ENCODE results near the gene PGM3. TPM values are rescaled to one million over a fixed set of nuclear protein-coding genes. Genes with fewer than 3 reads are reported as not detected.

PGM3 gene
- total and polyA plus RNA-seq, 2 donors (not counting 3 experiments of a cell fraction or from before 2014, with no cell fraction given): 19.8 to 70.7 TPM

DNA sequence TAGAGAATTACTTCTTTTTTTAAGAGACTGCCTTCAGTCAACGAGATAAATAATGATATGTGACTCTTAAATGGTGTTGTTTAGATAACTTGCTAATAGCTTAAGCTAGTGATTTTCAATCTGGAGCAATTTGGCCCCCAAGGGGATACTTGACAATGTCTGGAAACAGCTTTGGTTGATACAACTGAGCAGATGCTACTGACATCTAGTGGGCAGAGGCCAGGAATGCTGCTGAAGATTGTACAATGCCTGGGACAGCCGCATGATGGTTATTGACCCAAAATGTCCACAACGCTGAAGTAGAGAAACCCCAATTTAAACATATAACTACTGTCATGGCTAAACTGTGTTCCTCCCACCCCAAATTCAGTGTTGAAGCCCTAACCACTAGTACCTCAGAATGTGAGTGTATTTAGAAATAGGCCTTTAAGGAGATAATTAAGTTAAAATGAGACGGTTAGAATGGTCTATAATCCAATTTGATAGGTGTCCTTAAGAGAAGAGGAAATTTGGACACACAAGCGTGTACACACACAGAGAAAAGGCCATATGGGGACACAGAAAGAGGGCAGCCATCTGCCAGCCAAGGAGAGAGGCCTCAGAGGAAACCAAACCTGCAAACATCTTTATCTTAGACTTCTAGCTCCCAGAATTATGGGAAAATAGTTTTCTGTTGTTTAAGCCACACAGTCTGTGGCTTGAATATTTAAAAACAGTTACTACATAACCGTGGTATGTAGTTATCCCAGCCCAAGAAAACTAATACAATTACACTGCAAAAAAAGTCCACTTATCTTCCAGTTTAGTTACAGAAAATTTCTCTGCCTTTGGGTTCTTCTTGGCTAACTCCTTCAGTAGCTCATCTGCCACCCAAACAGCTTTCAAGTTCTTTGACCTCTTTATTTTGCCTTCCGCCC is 22.3 kb upstream of the PGM3 start:
- no peak overlapping the region for H3K9ac ChIP-seq (replicated peaks; ENCODE audit: extremely low read depth, insufficient read depth, low read length)
- H3K9me3 ChIP-seq (replicated peaks; ENCODE audit: control insufficient read depth, insufficient read depth, low read length): no peaks in the 10 kb centered on the region
- no peaks in the 10 kb centered on the region for H3K9me1 ChIP-seq (replicated peaks; ENCODE audit: control insufficient read depth, extremely low read depth, insufficient read depth, low read length)
- no peak overlapping the region for H2AFZ ChIP-seq (ENCODE audit: low read depth, low read length)
- BruUV-seq (replicated peaks): no TSS peak
- intact Hi-C loops (cut with micrococcal nuclease): loop anchor here (1.0 to 2.0 kb wide), 4 partner anchors 22 to 148 kb away; partner anchors contain the start of genes DOP1A, PGM3 and RWDD2A
- no peaks in the 10 kb centered on the region for H3K27me3 ChIP-seq (ENCODE audit: control insufficient read depth in 2 of 2, insufficient read depth in 2 of 2, low read length in 2 of 2)
- no peaks in the 10 kb centered on the region for H3K79me2 ChIP-seq (ENCODE audit: control insufficient read depth, insufficient read depth, low read length)
- FAIRE-seq: peak; percentile 88
- ChIA-PET CTCF (interaction anchor here (0.6 to 13.1 kb wide), 38 partner anchors 11 to 945 kb away, joined by 3 to 431 read pairs (median 5); partner anchors contain the start of genes DOP1A, PGM3, PRSS35 and RWDD2A), POLR2A (interaction anchor here (0.6 kb wide), 1 partner anchor 17 kb away, joined by 3 read pairs; no protein-coding TSS in a partner anchor)
- no peak for TF ChIP-seq POLR2AphosphoS5 (IDR thresholded peaks at IDR 0.05; ENCODE audit: insufficient read depth, low read depth, low read length)
- TF ChIP-seq, protein P1, sequence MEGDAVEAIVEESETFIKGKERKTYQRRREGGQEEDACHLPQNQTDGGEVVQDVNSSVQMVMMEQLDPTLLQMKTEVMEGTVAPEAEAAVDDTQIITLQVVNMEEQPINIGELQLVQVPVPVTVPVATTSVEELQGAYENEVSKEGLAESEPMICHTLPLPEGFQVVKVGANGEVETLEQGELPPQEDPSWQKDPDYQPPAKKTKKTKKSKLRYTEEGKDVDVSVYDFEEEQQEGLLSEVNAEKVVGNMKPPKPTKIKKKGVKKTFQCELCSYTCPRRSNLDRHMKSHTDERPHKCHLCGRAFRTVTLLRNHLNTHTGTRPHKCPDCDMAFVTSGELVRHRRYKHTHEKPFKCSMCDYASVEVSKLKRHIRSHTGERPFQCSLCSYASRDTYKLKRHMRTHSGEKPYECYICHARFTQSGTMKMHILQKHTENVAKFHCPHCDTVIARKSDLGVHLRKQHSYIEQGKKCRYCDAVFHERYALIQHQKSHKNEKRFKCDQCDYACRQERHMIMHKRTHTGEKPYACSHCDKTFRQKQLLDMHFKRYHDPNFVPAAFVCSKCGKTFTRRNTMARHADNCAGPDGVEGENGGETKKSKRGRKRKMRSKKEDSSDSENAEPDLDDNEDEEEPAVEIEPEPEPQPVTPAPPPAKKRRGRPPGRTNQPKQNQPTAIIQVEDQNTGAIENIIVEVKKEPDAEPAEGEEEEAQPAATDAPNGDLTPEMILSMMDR (IDR thresholded peaks at IDR 0.05; ENCODE audit: extremely low read depth in 1 of 2, insufficient read depth in 1 of 2, low read depth in 1 of 2, low read length in 2 of 2): peak; percentile 82 to 83
- H3K4me1 ChIP-seq (ENCODE audit: control insufficient read depth, extremely low read depth, insufficient read depth, low read length): no peaks in the 10 kb centered on the region
- H3K27ac ChIP-seq (ENCODE audit: insufficient read depth, low read depth, low read length): no peak overlapping the region
- H3K4me2 ChIP-seq (ENCODE audit: insufficient read depth, low read length): no peak overlapping the region
- no peaks in the 10 kb centered on the region for H4K20me1 ChIP-seq (replicated peaks; ENCODE audit: control insufficient read depth, extremely low read depth, insufficient read depth, low read length)
- dilution Hi-C loops (cut with MboI; ENCODE audit: extremely low pct_ligation_motif_present, low sequenced_read_pairs): loop anchor here (25.0 kb wide), 1 partner anchor 297 kb away; the partner anchor contains the start of gene PRSS35
- DNase-seq (ENCODE audit: low read depth, low spot score): peak; percentile 82
- no peaks in the 10 kb centered on the region for H3K36me3 ChIP-seq (ENCODE audit: control insufficient read depth in 2 of 2, extremely low read depth in 1 of 2, insufficient read depth in 2 of 2, low read length in 2 of 2)
- H3K4me3 ChIP-seq (replicated peaks in 1 of 3; ENCODE audit: insufficient read depth in 1 of 3, low read depth in 1 of 3, low read length in 3 of 3): no peak overlapping the region

DNA sequence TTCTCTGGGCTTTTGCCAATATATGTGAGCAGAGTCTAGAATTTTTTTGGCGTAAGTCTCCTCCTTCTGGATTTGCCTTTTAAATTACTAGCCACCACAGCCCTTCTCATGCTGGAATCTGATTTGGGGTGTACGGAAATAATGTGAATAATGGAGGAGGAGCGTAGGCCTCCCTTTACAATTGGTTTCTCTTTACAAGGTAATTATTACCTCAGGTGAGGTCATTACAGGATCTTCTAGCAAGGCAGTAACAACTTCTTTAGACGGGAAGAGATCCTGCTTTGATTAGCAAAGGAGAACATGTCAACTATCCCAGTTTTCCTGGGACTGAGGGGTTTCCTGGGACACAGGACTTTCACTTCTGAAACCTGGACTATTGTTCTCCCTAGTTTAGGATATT is 9.0 kb upstream of the PGM3 start:
- no peaks in the 10 kb centered on the region for H3K27me3 ChIP-seq (ENCODE audit: control insufficient read depth in 2 of 2, insufficient read depth in 2 of 2, low read length in 2 of 2)
- no peaks in the 10 kb centered on the region for H3K79me2 ChIP-seq (ENCODE audit: control insufficient read depth, insufficient read depth, low read length)
- ChIA-PET CTCF (no interaction called here), POLR2A (no interaction called here)
- TF ChIP-seq, protein P2, sequence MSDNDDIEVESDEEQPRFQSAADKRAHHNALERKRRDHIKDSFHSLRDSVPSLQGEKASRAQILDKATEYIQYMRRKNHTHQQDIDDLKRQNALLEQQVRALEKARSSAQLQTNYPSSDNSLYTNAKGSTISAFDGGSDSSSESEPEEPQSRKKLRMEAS (IDR thresholded peaks at IDR 0.05; ENCODE audit: insufficient read depth, insufficient read length): no peak
- TF ChIP-seq MYC (IDR thresholded peaks at IDR 0.05; ENCODE audit: low read depth, low read length) (no peak), POLR2A (IDR thresholded peaks at IDR 0.05; ENCODE audit: low read depth, low read length) (no peak), GATA2 (IDR thresholded peaks at IDR 0.05; ENCODE audit: insufficient read depth, insufficient read length, low read depth, low read length) (no peak), JUN (IDR thresholded peaks at IDR 0.05; ENCODE audit: borderline replicate concordance, insufficient read depth, insufficient read length, low read depth) (no peak), FOS (IDR thresholded peaks at IDR 0.05; ENCODE audit: borderline replicate concordance, insufficient read depth, low read length) (no peak), EZH2 (IDR thresholded peaks at IDR 0.05; ENCODE audit: borderline replicate concordance, low read depth, low read length, severe bottlenecking) (no peak), POLR2AphosphoS5 (IDR thresholded peaks at IDR 0.05; ENCODE audit: insufficient read depth, low read depth, low read length) (no peak)
- TF ChIP-seq, protein P1 (IDR thresholded peaks at IDR 0.05; ENCODE audit: extremely low read depth in 1 of 2, insufficient read depth in 1 of 2, low read depth in 1 of 2, low read length in 2 of 2): no peak
- no peak overlapping the region for H3K9ac ChIP-seq (replicated peaks; ENCODE audit: extremely low read depth, insufficient read depth, low read length)
- FAIRE-seq (no peak), DNase-seq (ENCODE audit: low read depth, low spot score) (no peak)
- no peak overlapping the region for H2AFZ ChIP-seq (ENCODE audit: low read depth, low read length)
- no peak overlapping the region for H3K4me2 ChIP-seq (ENCODE audit: insufficient read depth, low read length)
- dilution Hi-C loops (cut with MboI; ENCODE audit: extremely low pct_ligation_motif_present, low sequenced_read_pairs): loop anchor here (25.0 kb wide), 1 partner anchor 310 kb away; the partner anchor contains the start of gene PRSS35
- H3K36me3 ChIP-seq (ENCODE audit: control insufficient read depth in 2 of 2, extremely low read depth in 1 of 2, insufficient read depth in 2 of 2, low read length in 2 of 2): no peaks in the 10 kb centered on the region
- H3K9me1 ChIP-seq (replicated peaks; ENCODE audit: control insufficient read depth, extremely low read depth, insufficient read depth, low read length): no peaks in the 10 kb centered on the region
- BruUV-seq (replicated peaks): no TSS peak
- H3K4me1 ChIP-seq (ENCODE audit: control insufficient read depth, extremely low read depth, insufficient read depth, low read length): peaks cover 26% of the 10 kb centered on the region
- H3K27ac ChIP-seq (ENCODE audit: insufficient read depth, low read depth, low read length): no peak overlapping the region
- no peaks in the 10 kb centered on the region for H4K20me1 ChIP-seq (replicated peaks; ENCODE audit: control insufficient read depth, extremely low read depth, insufficient read depth, low read length)
- H3K9me3 ChIP-seq (replicated peaks; ENCODE audit: control insufficient read depth, insufficient read depth, low read length): no peaks in the 10 kb centered on the region
- no peak overlapping the region for H3K4me3 ChIP-seq (replicated peaks in 1 of 3; ENCODE audit: insufficient read depth in 1 of 3, low read depth in 1 of 3, low read length in 3 of 3)
- intact Hi-C loops (cut with micrococcal nuclease): no loop called here

All from endothelial cell of umbilical vein (primary cell).